GM19025 (cell line): ENCODE data around the gene RDH8.

Experiments used
- ATAC-seq: cut with Tn5 transposase; IDR thresholded peaks from one replicate; pipeline ENCODE4 v1.9.1; 2021; ENCODE audit warnings: mild to moderate bottlenecking, low read depth, moderate library complexity; ENCODE audit not compliant: unreplicated experiment

RDH8 gene

GRCh38 chr19:10033614-10034013 lies 20.3 kb downstream of the RDH8 start:
- ATAC-seq, result no peak

- no peak for ATAC-seq
These were observed 23.4 kb downstream of the RDH8 start for GRCh38 chr19:10036601-10037071.

GRCh38 chr19:10037367-10037766 lies 24.1 kb downstream of the RDH8 start:
- no peak for ATAC-seq

GRCh38 chr19:10037809-10038208 lies 24.5 kb downstream of the RDH8 start:
- ATAC-seq, result no peak

GRCh38 chr19:10043286-10043927 lies 30.1 kb downstream of the RDH8 start:
- ATAC-seq, result no peak

GRCh38 chr19:10044390-10044789 lies 31.1 kb downstream of the RDH8 start:
- ATAC-seq, result no peak

- no peak for ATAC-seq
These were observed 32.1 kb downstream of the RDH8 start for GRCh38 chr19:10045371-10045770.

GRCh38 chr19:10049626-10050025 lies 36.3 kb downstream of the RDH8 start:
- no peak for ATAC-seq

- ATAC-seq, result no peak
These were observed 39.5 kb downstream of the RDH8 start for GRCh38 chr19:10052602-10053360.

GRCh38 chr19:10061717-10062310 lies 48.5 kb downstream of the RDH8 start:
- no peak for ATAC-seq

- no peak for ATAC-seq
These were observed 54.9 kb downstream of the RDH8 start for GRCh38 chr19:10068205-10068604.

- ATAC-seq, result no peak
These were observed 55.8 kb downstream of the RDH8 start for GRCh38 chr19:10069046-10069445.

GRCh38 chr19:10070730-10071446 lies 57.6 kb downstream of the RDH8 start:
- ATAC-seq, result no peak
